ENCODE data around the gene PICK1.

DNA sequence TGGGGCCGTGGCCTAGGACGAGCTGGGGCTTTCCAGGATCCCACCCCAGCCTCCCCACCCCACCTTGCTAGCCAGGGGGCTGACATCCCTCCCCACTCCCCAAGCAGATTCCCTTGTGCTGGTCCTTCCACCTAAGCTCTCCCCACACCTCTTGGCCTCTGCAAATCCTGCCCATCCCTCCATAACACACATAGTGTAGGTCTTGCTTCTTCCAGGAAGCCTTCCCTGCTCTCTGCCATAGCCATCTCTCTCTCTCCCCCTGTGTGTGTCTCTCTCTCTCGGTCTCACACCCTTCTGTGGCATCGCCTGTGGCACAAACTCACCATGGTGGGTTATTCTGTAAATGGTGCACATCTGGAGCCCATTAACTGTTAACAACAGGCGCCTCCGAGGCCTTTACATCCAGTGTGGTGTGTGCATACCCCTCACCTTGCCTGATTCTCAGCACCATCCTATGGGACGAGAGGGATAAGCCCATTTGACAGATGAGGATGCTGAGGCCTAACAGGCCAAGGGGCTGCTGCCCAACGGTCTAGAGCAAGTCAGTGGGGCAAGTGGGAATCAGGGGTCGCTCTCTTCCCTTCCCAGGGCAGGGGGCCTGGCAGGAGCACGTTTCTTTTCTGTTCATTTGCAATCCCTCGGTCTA is 22.2 kb upstream of the PICK1 start:
- TF ChIP-seq CTCF (IDR thresholded peaks at IDR 0.05; ENCODE audit: control extremely low read depth in 1 of 3, insufficient read depth in 1 of 3, low read depth in 1 of 3, low read length in 3 of 3) (no peak), CREB1 (IDR thresholded peaks at IDR 0.05) (no peak), ATF2 (IDR thresholded peaks at IDR 0.05; ENCODE audit: low read length) (no peak)
- TF ChIP-seq, protein P1, sequence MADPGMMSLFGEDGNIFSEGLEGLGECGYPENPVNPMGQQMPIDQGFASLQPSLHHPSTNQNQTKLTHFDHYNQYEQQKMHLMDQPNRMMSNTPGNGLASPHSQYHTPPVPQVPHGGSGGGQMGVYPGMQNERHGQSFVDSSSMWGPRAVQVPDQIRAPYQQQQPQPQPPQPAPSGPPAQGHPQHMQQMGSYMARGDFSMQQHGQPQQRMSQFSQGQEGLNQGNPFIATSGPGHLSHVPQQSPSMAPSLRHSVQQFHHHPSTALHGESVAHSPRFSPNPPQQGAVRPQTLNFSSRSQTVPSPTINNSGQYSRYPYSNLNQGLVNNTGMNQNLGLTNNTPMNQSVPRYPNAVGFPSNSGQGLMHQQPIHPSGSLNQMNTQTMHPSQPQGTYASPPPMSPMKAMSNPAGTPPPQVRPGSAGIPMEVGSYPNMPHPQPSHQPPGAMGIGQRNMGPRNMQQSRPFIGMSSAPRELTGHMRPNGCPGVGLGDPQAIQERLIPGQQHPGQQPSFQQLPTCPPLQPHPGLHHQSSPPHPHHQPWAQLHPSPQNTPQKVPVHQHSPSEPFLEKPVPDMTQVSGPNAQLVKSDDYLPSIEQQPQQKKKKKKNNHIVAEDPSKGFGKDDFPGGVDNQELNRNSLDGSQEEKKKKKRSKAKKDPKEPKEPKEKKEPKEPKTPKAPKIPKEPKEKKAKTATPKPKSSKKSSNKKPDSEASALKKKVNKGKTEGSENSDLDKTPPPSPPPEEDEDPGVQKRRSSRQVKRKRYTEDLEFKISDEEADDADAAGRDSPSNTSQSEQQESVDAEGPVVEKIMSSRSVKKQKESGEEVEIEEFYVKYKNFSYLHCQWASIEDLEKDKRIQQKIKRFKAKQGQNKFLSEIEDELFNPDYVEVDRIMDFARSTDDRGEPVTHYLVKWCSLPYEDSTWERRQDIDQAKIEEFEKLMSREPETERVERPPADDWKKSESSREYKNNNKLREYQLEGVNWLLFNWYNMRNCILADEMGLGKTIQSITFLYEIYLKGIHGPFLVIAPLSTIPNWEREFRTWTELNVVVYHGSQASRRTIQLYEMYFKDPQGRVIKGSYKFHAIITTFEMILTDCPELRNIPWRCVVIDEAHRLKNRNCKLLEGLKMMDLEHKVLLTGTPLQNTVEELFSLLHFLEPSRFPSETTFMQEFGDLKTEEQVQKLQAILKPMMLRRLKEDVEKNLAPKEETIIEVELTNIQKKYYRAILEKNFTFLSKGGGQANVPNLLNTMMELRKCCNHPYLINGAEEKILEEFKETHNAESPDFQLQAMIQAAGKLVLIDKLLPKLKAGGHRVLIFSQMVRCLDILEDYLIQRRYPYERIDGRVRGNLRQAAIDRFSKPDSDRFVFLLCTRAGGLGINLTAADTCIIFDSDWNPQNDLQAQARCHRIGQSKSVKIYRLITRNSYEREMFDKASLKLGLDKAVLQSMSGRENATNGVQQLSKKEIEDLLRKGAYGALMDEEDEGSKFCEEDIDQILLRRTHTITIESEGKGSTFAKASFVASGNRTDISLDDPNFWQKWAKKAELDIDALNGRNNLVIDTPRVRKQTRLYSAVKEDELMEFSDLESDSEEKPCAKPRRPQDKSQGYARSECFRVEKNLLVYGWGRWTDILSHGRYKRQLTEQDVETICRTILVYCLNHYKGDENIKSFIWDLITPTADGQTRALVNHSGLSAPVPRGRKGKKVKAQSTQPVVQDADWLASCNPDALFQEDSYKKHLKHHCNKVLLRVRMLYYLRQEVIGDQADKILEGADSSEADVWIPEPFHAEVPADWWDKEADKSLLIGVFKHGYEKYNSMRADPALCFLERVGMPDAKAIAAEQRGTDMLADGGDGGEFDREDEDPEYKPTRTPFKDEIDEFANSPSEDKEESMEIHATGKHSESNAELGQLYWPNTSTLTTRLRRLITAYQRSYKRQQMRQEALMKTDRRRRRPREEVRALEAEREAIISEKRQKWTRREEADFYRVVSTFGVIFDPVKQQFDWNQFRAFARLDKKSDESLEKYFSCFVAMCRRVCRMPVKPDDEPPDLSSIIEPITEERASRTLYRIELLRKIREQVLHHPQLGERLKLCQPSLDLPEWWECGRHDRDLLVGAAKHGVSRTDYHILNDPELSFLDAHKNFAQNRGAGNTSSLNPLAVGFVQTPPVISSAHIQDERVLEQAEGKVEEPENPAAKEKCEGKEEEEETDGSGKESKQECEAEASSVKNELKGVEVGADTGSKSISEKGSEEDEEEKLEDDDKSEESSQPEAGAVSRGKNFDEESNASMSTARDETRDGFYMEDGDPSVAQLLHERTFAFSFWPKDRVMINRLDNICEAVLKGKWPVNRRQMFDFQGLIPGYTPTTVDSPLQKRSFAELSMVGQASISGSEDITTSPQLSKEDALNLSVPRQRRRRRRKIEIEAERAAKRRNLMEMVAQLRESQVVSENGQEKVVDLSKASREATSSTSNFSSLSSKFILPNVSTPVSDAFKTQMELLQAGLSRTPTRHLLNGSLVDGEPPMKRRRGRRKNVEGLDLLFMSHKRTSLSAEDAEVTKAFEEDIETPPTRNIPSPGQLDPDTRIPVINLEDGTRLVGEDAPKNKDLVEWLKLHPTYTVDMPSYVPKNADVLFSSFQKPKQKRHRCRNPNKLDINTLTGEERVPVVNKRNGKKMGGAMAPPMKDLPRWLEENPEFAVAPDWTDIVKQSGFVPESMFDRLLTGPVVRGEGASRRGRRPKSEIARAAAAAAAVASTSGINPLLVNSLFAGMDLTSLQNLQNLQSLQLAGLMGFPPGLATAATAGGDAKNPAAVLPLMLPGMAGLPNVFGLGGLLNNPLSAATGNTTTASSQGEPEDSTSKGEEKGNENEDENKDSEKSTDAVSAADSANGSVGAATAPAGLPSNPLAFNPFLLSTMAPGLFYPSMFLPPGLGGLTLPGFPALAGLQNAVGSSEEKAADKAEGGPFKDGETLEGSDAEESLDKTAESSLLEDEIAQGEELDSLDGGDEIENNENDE (IDR thresholded peaks at IDR 0.05; ENCODE audit: insufficient replicate concordance, low read length), result no peak
